Prostate gland (tissue), 2 donors: ENCODE data around the gene ATP10B.

Experiments used
- CTCF ChIP-seq, 4 experiments: fragments of 200-600 bp in 2 of 4; fragments of 450-650 bp in 2 of 4; sonication (generic) in 2 of 4; IDR thresholded peaks; 1 replicate in 3 of 4; 2 replicates in 1 of 4; pipeline ENCODE4 v1.5.1; 2016 to 2019; ENCODE audit warnings: antibody characterized with exemption in 4 of 4, mild to moderate bottlenecking in 2 of 4, moderate library complexity in 2 of 4
- POLR2A ChIP-seq: fragments of 450-650 bp; IDR thresholded peaks from one replicate; pipeline ENCODE4 v1.6.1; 2016; ENCODE audit warnings: antibody characterized with exemption, mild to moderate bottlenecking

- no peak for TF ChIP-seq CTCF (IDR thresholded peaks at IDR 0.05)
- no peak for TF ChIP-seq POLR2A
Observed at GRCh38 chr5:160701403-160701802, 150.6 kb downstream of the ATP10B start.
